Keratinocyte (primary cell): ENCODE measurements around the gene UTS2. TPM values are rescaled to one million over a fixed set of nuclear protein-coding genes. Genes with fewer than 3 reads are reported as not detected.
A peak's percentile ranks its signal among the peaks of the same experiment; 100 is the strongest.

ENCODE experiments used
- DNase-seq: peaks from one replicate; pipeline ENCODE4 v3.0.0-alpha.2; 2011; ENCODE audit warnings: low read depth, missing footprints, low spot score
- FAIRE-seq: peaks from 2 replicates; lab custom pipeline; 2011; peaks lifted over from hg19 to GRCh38; lab: Jason Lieb, UNC
- H2AFZ ChIP-seq: 2 replicates; pipeline ENCODE4 v1.6.0; 2012; ENCODE audit warnings: low read length, control low read depth, inconsistent platforms; ENCODE audit not compliant: control insufficient read depth
- H3K27ac ChIP-seq: 2 replicates; pipeline ENCODE4 v1.5.1; 2011; ENCODE audit warnings: low read length; ENCODE audit not compliant: control insufficient read depth, insufficient read depth
- H3K27me3 ChIP-seq: 3 replicates; pipeline ENCODE4 v1.6.0; 2011; ENCODE audit warnings: low read length; ENCODE audit not compliant: control insufficient read depth, insufficient read depth; ENCODE audit errors: extremely low read depth
- H3K36me3 ChIP-seq, 2 experiments: 2 replicates in 1 of 2; 3 replicates in 1 of 2; pipeline ENCODE4 v1.5.1; 2011; ENCODE audit warnings: low read length in 2 of 2, mild to moderate bottlenecking in 1 of 2; ENCODE audit not compliant: control insufficient read depth in 2 of 2, insufficient read depth in 2 of 2; ENCODE audit errors: extremely low read depth in 1 of 2
- H3K4me1 ChIP-seq: 3 replicates; pipeline ENCODE4 v1.5.1; 2011; ENCODE audit warnings: low read length; ENCODE audit not compliant: control insufficient read depth, insufficient read depth; ENCODE audit errors: extremely low read depth
- H3K4me2 ChIP-seq: 3 replicates; pipeline ENCODE4 v1.6.0; 2011; ENCODE audit warnings: low read depth, low read length; ENCODE audit not compliant: control insufficient read depth, insufficient read depth; ENCODE audit errors: extremely low read depth
- H3K4me3 ChIP-seq, 3 experiments: fragments of 200-600 bp in 1 of 3; sonication (generic) in 1 of 3; 2 replicates in 2 of 3; 3 replicates in 1 of 3; pipeline ENCODE4 v1.5.1; 2011 to 2016; ENCODE audit warnings: low read length in 3 of 3, mild to moderate bottlenecking in 3 of 3, control low read depth in 2 of 3, inconsistent platforms in 1 of 3, low read depth in 1 of 3, mixed read lengths in 1 of 3, mixed run types in 1 of 3, moderate library complexity in 1 of 3; ENCODE audit not compliant: control insufficient read depth in 2 of 3, insufficient read depth in 2 of 3; ENCODE audit errors: extremely low read depth in 1 of 3
- H3K79me2 ChIP-seq: 2 replicates; pipeline ENCODE4 v1.6.0; 2012; ENCODE audit warnings: low read length; ENCODE audit not compliant: control insufficient read depth, insufficient read depth
- H3K9ac ChIP-seq: 3 replicates; pipeline ENCODE4 v1.6.0; 2011; ENCODE audit warnings: low read length; ENCODE audit not compliant: control insufficient read depth, insufficient read depth; ENCODE audit errors: extremely low read depth
- H3K9me1 ChIP-seq: 3 replicates; pipeline ENCODE4 v1.6.0; 2011; ENCODE audit warnings: low read length; ENCODE audit not compliant: control insufficient read depth, insufficient read depth; ENCODE audit errors: extremely low read depth
- H3K9me3 ChIP-seq: 2 replicates; pipeline ENCODE4 v1.5.1; 2012; ENCODE audit warnings: low read depth, low read length; ENCODE audit not compliant: control insufficient read depth
- H4K20me1 ChIP-seq: 3 replicates; pipeline ENCODE4 v1.6.0; 2011; ENCODE audit warnings: low read length; ENCODE audit not compliant: control insufficient read depth, insufficient read depth; ENCODE audit errors: extremely low read depth
- EZH2 ChIP-seq: IDR thresholded peaks from one replicate; pipeline ENCODE4 v1.6.1; 2012; ENCODE audit warnings: inconsistent platforms, mild to moderate bottlenecking, low read length, moderate library complexity
- dilution Hi-C: fragments of 300-500 bp; cut with MboI; formaldehyde crosslinking; loops from one replicate; pipeline ENCODE4 v1.7.0; 2020; ENCODE audit warnings: low sequenced_read_pairs; ENCODE audit not compliant: extremely low pct_ligation_motif_present
- polyA plus RNA-seq, 5 experiments: library from polyadenylated mRNA; depleted of rRNA in 3 of 5; stranded (reverse) in 3 of 5; stranded (forward) in 1 of 5; unstranded in 1 of 5; fragments of >200 nt; gene quantifications; 1 replicate in 1 of 5; 2 replicates in 3 of 5; 3 replicates in 1 of 5; pipeline versions ENCODE4 v1.2.1 to v1.2.3, GENCODE V29; 2011 to 2012; ENCODE audit warnings: missing spikeins in 2 of 5, low read depth in 1 of 5, low replicate concordance in 1 of 5
- TF ChIP-seq, protein P1 (sequence below), 3 experiments: IDR thresholded peaks in 1 of 3; conservative IDR thresholded peaks in 1 of 3; optimal IDR thresholded peaks in 1 of 3; 2 replicates in 2 of 3; 3 replicates in 1 of 3; pipeline versions ENCODE3 to v1.5.1; 2011; ENCODE audit warnings: low read length in 3 of 3, mild to moderate bottlenecking in 3 of 3, moderate library complexity in 2 of 3, control low read depth in 1 of 3, inconsistent platforms in 1 of 3; ENCODE audit not compliant: insufficient read depth in 2 of 3; ENCODE audit errors: extremely low read depth in 1 of 3

Gene UTS2
- polyA plus RNA-seq, 1 donor (not counting 4 experiments of a cell fraction or from before 2014, with no cell fraction given), result not detected

DNA sequence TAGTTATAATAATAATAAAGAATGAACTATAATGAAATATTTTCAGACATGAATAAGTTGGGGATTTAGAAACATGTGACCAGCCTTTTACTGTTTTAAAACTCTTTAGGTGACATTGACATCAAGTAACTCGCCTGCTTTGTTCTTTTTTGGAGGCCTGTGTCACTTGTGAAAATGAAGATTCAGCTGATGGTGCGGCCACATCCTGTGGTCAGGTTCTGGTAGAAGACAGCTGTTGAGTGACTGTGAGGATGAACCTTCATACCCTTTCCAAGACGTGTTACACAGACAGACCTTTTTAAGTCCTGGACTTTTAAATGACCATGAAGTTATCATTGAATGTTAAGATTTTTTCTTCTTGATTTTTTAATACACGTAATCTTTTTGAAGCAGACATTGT lies 10.3 kb downstream of the UTS2 start:
- H3K4me1 ChIP-seq, result no peaks in the 10 kb centered on the region
- H4K20me1 ChIP-seq, result no peaks in the 10 kb centered on the region
- no peak overlapping the region for H3K27ac ChIP-seq
- no peak overlapping the region for H3K9ac ChIP-seq
- H3K4me3 ChIP-seq, result no peak overlapping the region
- no peak for DNase-seq
- H3K27me3 ChIP-seq, result no peaks in the 10 kb centered on the region
- peak; percentile 13 for FAIRE-seq
- H3K9me1 ChIP-seq, result no peaks in the 10 kb centered on the region
- TF ChIP-seq EZH2, result no peak
- TF ChIP-seq, protein P1, sequence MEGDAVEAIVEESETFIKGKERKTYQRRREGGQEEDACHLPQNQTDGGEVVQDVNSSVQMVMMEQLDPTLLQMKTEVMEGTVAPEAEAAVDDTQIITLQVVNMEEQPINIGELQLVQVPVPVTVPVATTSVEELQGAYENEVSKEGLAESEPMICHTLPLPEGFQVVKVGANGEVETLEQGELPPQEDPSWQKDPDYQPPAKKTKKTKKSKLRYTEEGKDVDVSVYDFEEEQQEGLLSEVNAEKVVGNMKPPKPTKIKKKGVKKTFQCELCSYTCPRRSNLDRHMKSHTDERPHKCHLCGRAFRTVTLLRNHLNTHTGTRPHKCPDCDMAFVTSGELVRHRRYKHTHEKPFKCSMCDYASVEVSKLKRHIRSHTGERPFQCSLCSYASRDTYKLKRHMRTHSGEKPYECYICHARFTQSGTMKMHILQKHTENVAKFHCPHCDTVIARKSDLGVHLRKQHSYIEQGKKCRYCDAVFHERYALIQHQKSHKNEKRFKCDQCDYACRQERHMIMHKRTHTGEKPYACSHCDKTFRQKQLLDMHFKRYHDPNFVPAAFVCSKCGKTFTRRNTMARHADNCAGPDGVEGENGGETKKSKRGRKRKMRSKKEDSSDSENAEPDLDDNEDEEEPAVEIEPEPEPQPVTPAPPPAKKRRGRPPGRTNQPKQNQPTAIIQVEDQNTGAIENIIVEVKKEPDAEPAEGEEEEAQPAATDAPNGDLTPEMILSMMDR (optimal IDR thresholded peaks at IDR 0.05 in 1 of 3, IDR thresholded peaks at IDR 0.05 in 1 of 3, conservative IDR thresholded peaks at IDR 0.05 in 1 of 3; ENCODE audit: extremely low read depth in 1 of 3, insufficient read depth in 2 of 3, low read length in 3 of 3), result no peak
- dilution Hi-C loops, result no loop called here
- no peaks in the 10 kb centered on the region for H3K79me2 ChIP-seq
- no peak overlapping the region for H2AFZ ChIP-seq
- H3K36me3 ChIP-seq, result peaks cover 0 to 8% of the 10 kb centered on the region in 2 experiments
- H3K4me2 ChIP-seq, result no peak overlapping the region
- H3K9me3 ChIP-seq, result peaks cover 3% of the 10 kb centered on the region

GRCh38 chr1:7839526-7839925 lies 13.3 kb downstream of the UTS2 start:
- TF ChIP-seq, protein P1 (optimal IDR thresholded peaks at IDR 0.05 in 1 of 3, IDR thresholded peaks at IDR 0.05 in 1 of 3, conservative IDR thresholded peaks at IDR 0.05 in 1 of 3; ENCODE audit: extremely low read depth in 1 of 3, insufficient read depth in 2 of 3, low read length in 3 of 3), result no peak
- no peak for TF ChIP-seq EZH2
- Histone ChIP-seq H3K4me1 (no peaks in the 10 kb centered on the region), H3K9me3 (peaks cover 3% of the 10 kb centered on the region), H3K36me3 (peaks cover 0 to 8% of the 10 kb centered on the region in 2 experiments), H2AFZ (no peak overlapping the region), H4K20me1 (no peaks in the 10 kb centered on the region), H3K79me2 (no peaks in the 10 kb centered on the region), H3K27me3 (no peaks in the 10 kb centered on the region), H3K9me1 (no peaks in the 10 kb centered on the region), H3K4me2 (no peak overlapping the region), H3K9ac (no peak overlapping the region), H3K27ac (no peak overlapping the region), H3K4me3 (no peak overlapping the region)
- DNase-seq, result no peak
- FAIRE-seq, result no peak
- dilution Hi-C loops, result no loop called here
